Ishikawa (cell line): Measurements from ENCODE around the gene FCRL3.

Experiments
- CREB1 ChIP-seq: IDR thresholded peaks from 2 replicates; pipeline ENCODE4 v1.6.1; 2012; ENCODE audit warnings: low read depth
- FOXM1 ChIP-seq: IDR thresholded peaks from 2 replicates; pipeline ENCODE4 v1.6.1; 2012; ENCODE audit warnings: low read depth, borderline replicate concordance
- NFIC ChIP-seq: IDR thresholded peaks from 2 replicates; pipeline ENCODE4 v1.6.1; 2012
- RAD21 ChIP-seq: IDR thresholded peaks from 2 replicates; pipeline ENCODE4 v1.6.1; 2012; ENCODE audit warnings: low read depth
- TF ChIP-seq, protein P1 (sequence below): IDR thresholded peaks from 2 replicates; pipeline ENCODE4 v1.6.1; 2012

DNA sequence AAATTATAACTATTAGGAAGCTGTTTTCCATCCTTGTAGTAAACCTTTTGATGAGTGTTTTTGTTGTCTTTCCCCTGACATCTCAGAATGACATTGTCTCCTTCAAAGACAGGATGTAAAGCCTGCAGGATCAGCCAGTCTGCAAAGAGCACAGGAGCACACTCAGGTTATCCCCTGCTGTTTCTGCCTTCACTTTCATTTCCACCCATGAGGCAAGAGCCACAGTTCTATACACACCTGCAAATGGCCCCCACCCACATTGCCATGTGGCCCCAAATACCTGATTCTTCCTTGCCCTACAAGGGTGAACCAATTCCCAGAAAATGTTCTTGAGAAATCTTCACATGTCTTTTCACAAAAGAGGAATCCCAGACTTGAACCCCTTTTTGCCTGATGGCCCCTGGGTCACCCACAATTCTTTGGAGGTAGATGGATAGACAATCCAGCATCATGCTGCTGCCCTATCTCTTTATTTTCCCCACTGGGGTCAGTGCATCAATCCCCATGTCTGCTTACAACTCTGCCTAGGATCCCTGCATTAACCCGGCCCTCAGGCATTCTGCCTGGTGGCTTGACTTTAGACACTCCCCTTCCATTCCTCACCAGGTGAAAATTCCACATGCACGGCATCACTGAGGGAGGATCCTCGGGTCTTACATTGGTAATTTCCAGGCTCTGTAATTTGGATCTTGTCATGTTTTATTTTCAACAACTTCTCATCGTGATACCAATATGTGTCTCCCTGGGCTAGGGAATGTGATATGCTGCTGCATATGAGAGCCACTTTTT, 2.6 kb downstream of the FCRL3 start:
- TF ChIP-seq FOXM1 (no peak), CREB1 (no peak), RAD21 (no peak), NFIC (no peak)
- TF ChIP-seq, protein P1, sequence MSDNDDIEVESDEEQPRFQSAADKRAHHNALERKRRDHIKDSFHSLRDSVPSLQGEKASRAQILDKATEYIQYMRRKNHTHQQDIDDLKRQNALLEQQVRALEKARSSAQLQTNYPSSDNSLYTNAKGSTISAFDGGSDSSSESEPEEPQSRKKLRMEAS, result no peak
